ENCODE results near the gene PCDHA8. TPM values are rescaled to one million over a fixed set of nuclear protein-coding genes. Genes with fewer than 3 reads are reported as not detected.
"Not testable (repeated sequence)": the region's sequence is repeated elsewhere in the genome, so short reads cannot be mapped to it uniquely, and the experiment has no call there.

Gene PCDHA8
- total RNA-seq, 1 donor from 2014 or later: 11.1 TPM

DNA sequence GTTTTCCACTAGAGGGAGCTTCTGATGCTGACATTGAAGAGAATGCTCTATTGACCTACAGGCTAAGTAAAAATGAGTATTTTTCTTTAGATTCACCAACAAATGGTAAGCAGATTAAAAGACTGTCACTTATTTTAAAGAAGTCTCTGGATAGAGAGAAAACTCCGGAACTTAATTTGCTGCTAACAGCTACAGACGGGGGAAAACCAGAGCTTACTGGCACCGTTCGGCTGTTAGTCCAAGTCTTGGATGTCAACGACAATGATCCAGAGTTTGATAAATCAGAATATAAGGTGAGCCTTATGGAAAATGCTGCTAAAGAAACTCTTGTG lies 28.5 kb downstream of the PCDHA8 start:
- no peak for DNase-seq

- no peak for DNase-seq
Observed at GRCh38 chr5:140870221-140871201, 29.5 kb downstream of the PCDHA8 start.

GRCh38 chr5:140875085-140876065 lies 34.4 kb downstream of the PCDHA8 start, which contains the start of gene PCDHA12:
Gene PCDHA12, plus strand, starts transcription at chr5:140875308. Its CDS starts 165 bp downstream, at chr5:140875473.
- DNase-seq: no peak

GRCh38 chr5:140876541-140877261 lies 35.7 kb downstream of the PCDHA8 start:
- DNase-seq: not testable (repeated sequence)

DNA sequence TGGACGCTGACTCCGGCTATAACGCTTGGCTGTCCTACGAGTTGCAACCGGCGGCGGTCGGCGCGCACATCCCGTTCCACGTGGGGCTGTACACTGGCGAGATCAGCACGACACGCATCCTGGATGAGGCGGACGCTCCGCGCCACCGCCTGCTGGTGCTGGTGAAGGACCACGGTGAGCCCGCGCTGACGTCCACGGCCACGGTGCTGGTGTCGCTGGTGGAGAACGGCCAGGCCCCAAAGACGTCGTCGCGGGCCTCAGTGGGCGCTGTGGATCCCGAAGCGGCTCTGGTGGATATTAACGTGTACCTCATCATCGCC lies 36.2 kb downstream of the PCDHA8 start:
- no peak for DNase-seq

- no peak for DNase-seq
Observed at GRCh38 chr5:140881889-140882590, 41.1 kb downstream of the PCDHA8 start, which contains the start of gene PCDHA13. Gene PCDHA13, plus strand, starts transcription at chr5:140882124. Its CDS starts 145 bp downstream, at chr5:140882269.

DNA sequence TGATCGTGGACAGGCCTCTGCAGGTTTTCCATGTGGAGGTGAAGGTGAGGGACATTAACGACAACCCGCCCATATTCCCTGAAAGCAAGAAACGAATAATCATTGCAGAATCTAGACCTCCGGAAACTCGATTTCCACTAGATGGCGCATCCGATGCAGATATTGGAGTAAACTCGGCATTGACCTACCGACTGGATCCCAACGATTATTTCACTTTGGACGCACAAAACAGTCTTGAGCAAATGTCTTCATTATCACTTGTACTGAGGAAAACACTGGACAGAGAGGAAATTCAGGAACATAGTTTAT lies 41.6 kb downstream of the PCDHA8 start:
- DNase-seq: no peak

DNA sequence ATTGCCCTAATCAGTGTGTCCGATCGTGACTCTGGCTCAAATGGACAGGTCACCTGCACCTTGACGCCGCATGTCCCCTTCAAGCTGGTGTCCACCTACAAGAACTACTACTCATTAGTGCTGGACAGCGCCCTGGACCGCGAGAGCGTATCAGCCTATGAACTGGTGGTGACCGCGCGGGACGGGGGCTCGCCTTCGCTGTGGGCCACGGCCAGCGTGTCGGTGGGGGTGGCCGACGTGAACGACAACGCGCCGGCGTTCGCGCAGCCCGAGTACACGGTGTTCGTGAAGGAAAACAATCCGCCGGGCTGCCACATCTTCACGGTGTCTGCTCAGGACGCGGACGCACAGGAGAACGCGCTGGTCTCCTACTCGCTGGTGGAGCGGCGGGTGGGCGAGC lies 42.4 kb downstream of the PCDHA8 start:
- DNase-seq: no peak

- DNase-seq: no peak
Observed at GRCh38 chr5:140883927-140884697, 43.1 kb downstream of the PCDHA8 start.

Other genes starting within 250 kb of the PCDHA8 start
- gene CD14, start 208.0 kb upstream of the PCDHA8 start, total RNA-seq: 15.4 TPM
- gene TMCO6, start 201.7 kb upstream of the PCDHA8 start, total RNA-seq: 7.5 TPM
- gene NDUFA2, start 193.6 kb upstream of the PCDHA8 start, total RNA-seq: 27.8 TPM
- 55.7 TPM for gene IK, start 193.4 kb upstream of the PCDHA8 start, total RNA-seq
- 14.2 TPM for gene WDR55, start 176.3 kb upstream of the PCDHA8 start, total RNA-seq
- gene DND1, start 167.6 kb upstream of the PCDHA8 start, total RNA-seq: 0.31 TPM
- gene HARS1, start 149.8 kb upstream of the PCDHA8 start, total RNA-seq: 70.7 TPM
- 31.0 TPM for gene HARS2, start 149.7 kb upstream of the PCDHA8 start, total RNA-seq
- gene ZMAT2, start 140.7 kb upstream of the PCDHA8 start, total RNA-seq: 47.1 TPM
- gene PCDHA1, start 55.0 kb upstream of the PCDHA8 start, total RNA-seq: 6.6 TPM
- gene PCDHA2, start 46.3 kb upstream of the PCDHA8 start, total RNA-seq: 11.5 TPM
- gene PCDHA3, start 40.1 kb upstream of the PCDHA8 start, total RNA-seq: 21.2 TPM
- gene PCDHA4, start 34.1 kb upstream of the PCDHA8 start, total RNA-seq: 18.6 TPM
- 13.1 TPM for gene PCDHA5, start 19.6 kb upstream of the PCDHA8 start, total RNA-seq
- gene PCDHA6, start 13.2 kb upstream of the PCDHA8 start, total RNA-seq: 24.8 TPM
- 18.1 TPM for gene PCDHA7, start 6.9 kb upstream of the PCDHA8 start, total RNA-seq
- 18.6 TPM for gene PCDHA9, start 7.2 kb downstream of the PCDHA8 start, total RNA-seq
- 20.3 TPM for gene PCDHA10, start 14.7 kb downstream of the PCDHA8 start, total RNA-seq
- 38.8 TPM for gene PCDHA11, start 27.8 kb downstream of the PCDHA8 start, total RNA-seq
- gene PCDHA12, start 34.1 kb downstream of the PCDHA8 start, total RNA-seq: 19.8 TPM
- gene PCDHA13, start 40.9 kb downstream of the PCDHA8 start, total RNA-seq: 20.9 TPM
- gene PCDHAC1, start 85.1 kb downstream of the PCDHA8 start, total RNA-seq: 74.1 TPM
- gene PCDHAC2, start 125.3 kb downstream of the PCDHA8 start, total RNA-seq: 33.5 TPM
- gene PCDHB1, start 210.2 kb downstream of the PCDHA8 start, total RNA-seq: 0.31 TPM